Osteoblast (primary cell): ENCODE measurements around the gene CEP43. TPM values are rescaled to one million over a fixed set of nuclear protein-coding genes. Genes with fewer than 3 reads are reported as not detected.
"Not testable (repeated sequence)": the region's sequence is repeated elsewhere in the genome, so short reads cannot be mapped to it uniquely, and the experiment has no call there.

ENCODE experiments used
- DNase-seq: peaks from one replicate; pipeline ENCODE4 v3.0.0; 2011; ENCODE audit warnings: low spot score, mixed read lengths; ENCODE audit not compliant: insufficient read length; ENCODE audit errors: missing footprints
- H2AFZ ChIP-seq: 2 replicates; pipeline ENCODE4 v1.6.0; 2011; ENCODE audit warnings: mild to moderate bottlenecking, low read length
- H3K27ac ChIP-seq: 2 replicates; pipeline ENCODE4 v1.5.1; 2011; ENCODE audit warnings: mild to moderate bottlenecking, low read depth, low read length, moderate library complexity
- H3K27me3 ChIP-seq: 2 replicates; pipeline ENCODE4 v1.6.0; 2012; ENCODE audit warnings: mild to moderate bottlenecking, control low read depth, inconsistent platforms, low read length, moderate library complexity; ENCODE audit not compliant: insufficient read depth
- H3K36me3 ChIP-seq: 2 replicates; pipeline ENCODE4 v1.5.1; 2011; ENCODE audit warnings: mild to moderate bottlenecking, low read length, control low read depth, moderate library complexity; ENCODE audit not compliant: insufficient read depth
- H3K4me1 ChIP-seq: 2 replicates; pipeline ENCODE4 v1.5.1; 2011; ENCODE audit warnings: mild to moderate bottlenecking, low read length, control low read depth, moderate library complexity; ENCODE audit not compliant: insufficient read depth
- H3K4me2 ChIP-seq: 2 replicates; pipeline ENCODE4 v1.6.0; 2011; ENCODE audit warnings: mild to moderate bottlenecking, low read length; ENCODE audit not compliant: insufficient read depth
- H3K4me3 ChIP-seq: fragments of 200-600 bp; sonication (generic); 3 replicates; pipeline ENCODE4 v1.5.1; 2012; ENCODE audit warnings: mild to moderate bottlenecking, low read length, inconsistent platforms; ENCODE audit not compliant: insufficient read depth
- H3K79me2 ChIP-seq: 2 replicates; pipeline ENCODE4 v1.6.0; 2012; ENCODE audit warnings: mild to moderate bottlenecking, low read length, control low read depth, inconsistent platforms; ENCODE audit not compliant: insufficient read depth
- H3K9me3 ChIP-seq: 2 replicates; pipeline ENCODE4 v1.5.1; 2011; ENCODE audit warnings: low read depth, low read length, control low read depth
- H4K20me1 ChIP-seq: 2 replicates; pipeline ENCODE4 v1.6.0; 2012; ENCODE audit warnings: mild to moderate bottlenecking, low read length, control low read depth; ENCODE audit not compliant: insufficient read depth
- CTCF ChIP-seq: IDR thresholded peaks from 2 replicates; pipeline ENCODE4 v1.5.1; 2011; ENCODE audit warnings: mild to moderate bottlenecking, low read depth, low read length, moderate library complexity; ENCODE audit errors: extremely low read depth
- total RNA-seq: library from RNA; depleted of rRNA; stranded (reverse); fragments of >200 nt; gene quantifications from 2 replicates; pipeline ENCODE4 v1.2.3, GENCODE V29; 2012

Gene CEP43
- total RNA-seq, 1 donor, result 19.5 TPM

GRCh38 chr6:166950892-166951669 is 48.1 kb upstream of the CEP43 start:
- Histone ChIP-seq H3K27ac (peak overlapping the region; percentile 24), H2AFZ (peak overlapping the region; percentile 79), H3K4me2 (peak overlapping the region; percentile 46)
- peak; percentile 66 for TF ChIP-seq CTCF
- H3K4me1 ChIP-seq, H3K79me2 ChIP-seq, H3K9me3 ChIP-seq, H3K36me3 ChIP-seq, H3K4me3 ChIP-seq, H4K20me1 ChIP-seq, H3K27me3 ChIP-seq: not testable (repeated sequence)
- peak; percentile 87 for DNase-seq

- no peaks in the 10 kb centered on the region for H3K27me3 ChIP-seq
- H2AFZ ChIP-seq, result no peak overlapping the region
- no peaks in the 10 kb centered on the region for H4K20me1 ChIP-seq
- no peaks in the 10 kb centered on the region for H3K79me2 ChIP-seq
- no peak overlapping the region for H3K27ac ChIP-seq
- H3K4me1 ChIP-seq, result peaks cover 4% of the 10 kb centered on the region
- H3K36me3 ChIP-seq, result no peaks in the 10 kb centered on the region
- no peak overlapping the region for H3K4me2 ChIP-seq
- H3K9me3 ChIP-seq, result no peaks in the 10 kb centered on the region
- no peak overlapping the region for H3K4me3 ChIP-seq
- TF ChIP-seq CTCF, result no peak
- DNase-seq, result no peak
Observed at GRCh38 chr6:166951670-166952060, 47.5 kb upstream of the CEP43 start.

GRCh38 chr6:166952121-166952520 is 47.1 kb upstream of the CEP43 start:
- Histone ChIP-seq H3K4me1 (peaks cover 8% of the 10 kb centered on the region), H3K4me3 (no peak overlapping the region), H4K20me1 (no peaks in the 10 kb centered on the region), H3K36me3 (no peaks in the 10 kb centered on the region), H3K9me3 (no peaks in the 10 kb centered on the region), H2AFZ (no peak overlapping the region), H3K4me2 (no peak overlapping the region), H3K27ac (no peak overlapping the region), H3K27me3 (no peaks in the 10 kb centered on the region), H3K79me2 (no peaks in the 10 kb centered on the region)
- no peak for DNase-seq
- TF ChIP-seq CTCF, result no peak

- Histone ChIP-seq H3K4me1 (peaks cover 9% of the 10 kb centered on the region), H3K27me3 (no peaks in the 10 kb centered on the region), H3K4me3 (no peak overlapping the region), H4K20me1 (no peaks in the 10 kb centered on the region), H3K4me2 (no peak overlapping the region), H3K79me2 (no peaks in the 10 kb centered on the region), H3K36me3 (no peaks in the 10 kb centered on the region), H3K27ac (no peak overlapping the region), H2AFZ (no peak overlapping the region), H3K9me3 (no peaks in the 10 kb centered on the region)
- TF ChIP-seq CTCF, result no peak
- DNase-seq, result peak; percentile 42
Observed at GRCh38 chr6:166952567-166953486, 46.4 kb upstream of the CEP43 start.
